Endothelial cell of hepatic sinusoid (primary cell): Measurements from ENCODE around the gene CCDC158.
"Not testable (repeated sequence)": the region's sequence is repeated elsewhere in the genome, so short reads cannot be mapped to it uniquely, and the experiment has no call there.

ENCODE experiments used
- in situ Hi-C: cut with HindIII; loops from 2 replicates; pipeline ENCODE4 v1.10.0; 2017; ENCODE audit warnings: low sequenced_read_pairs

The CCDC158 gene

GRCh38 chr4:76282941-76283689 lies 137.8 kb downstream of the CCDC158 start:
- in situ Hi-C loops: no loop called here

GRCh38 chr4:76281594-76281993 lies 139.3 kb downstream of the CCDC158 start:
- in situ Hi-C loops: not testable (repeated sequence)

GRCh38 chr4:76280488-76281441 lies 140.2 kb downstream of the CCDC158 start:
- in situ Hi-C loops: no loop called here

- in situ Hi-C loops: no loop called here
These were observed 141.5 kb downstream of the CCDC158 start for GRCh38 chr4:76279462-76279861.

- in situ Hi-C loops: no loop called here
These were observed 142.4 kb downstream of the CCDC158 start for GRCh38 chr4:76278583-76278982.

GRCh38 chr4:76277667-76278066 lies 143.3 kb downstream of the CCDC158 start:
- in situ Hi-C loops: no loop called here

GRCh38 chr4:76276813-76277212 lies 144.1 kb downstream of the CCDC158 start:
- in situ Hi-C loops: no loop called here

GRCh38 chr4:76275486-76276124 lies 145.3 kb downstream of the CCDC158 start:
- in situ Hi-C loops: no loop called here

- in situ Hi-C loops: no loop called here
These were observed 147.9 kb downstream of the CCDC158 start for GRCh38 chr4:76272999-76273398.

- in situ Hi-C loops: no loop called here
These were observed 148.4 kb downstream of the CCDC158 start for GRCh38 chr4:76272582-76272981.

- in situ Hi-C loops: no loop called here
These were observed 148.9 kb downstream of the CCDC158 start for GRCh38 chr4:76272073-76272472.

- in situ Hi-C loops: no loop called here
These were observed 149.7 kb downstream of the CCDC158 start for GRCh38 chr4:76271248-76271647.

GRCh38 chr4:76270244-76271175 lies 150.4 kb downstream of the CCDC158 start:
- in situ Hi-C loops: no loop called here

- in situ Hi-C loops: no loop called here
These were observed 153.1 kb downstream of the CCDC158 start for GRCh38 chr4:76267811-76268210.

GRCh38 chr4:76266627-76267026 lies 154.3 kb downstream of the CCDC158 start:
- in situ Hi-C loops: no loop called here

- in situ Hi-C loops: no loop called here
These were observed 155.2 kb downstream of the CCDC158 start for GRCh38 chr4:76265631-76266218.
